Stomach smooth muscle (tissue), 2 donors: Measurements from ENCODE around the gene NAT9.

Source experiments
- H3K27ac ChIP-seq: one replicate; pipeline ENCODE4 v1.7.0; 2013; ENCODE audit warnings: mild to moderate bottlenecking, low read length, inconsistent platforms
- H3K27me3 ChIP-seq, 2 donors: one replicate each; pipeline ENCODE4 v1.7.0; 2013; ENCODE audit warnings: low read length in 2 of 2; ENCODE audit not compliant: insufficient read depth in 2 of 2, control insufficient read depth in 1 of 2
- H3K36me3 ChIP-seq, 2 donors: one replicate each; pipeline ENCODE4 v1.7.0; 2013; ENCODE audit warnings: low read length in 2 of 2; ENCODE audit not compliant: control insufficient read depth in 2 of 2, insufficient read depth in 2 of 2
- H3K4me1 ChIP-seq: one replicate; pipeline ENCODE4 v1.7.0; 2013; ENCODE audit warnings: low read length; ENCODE audit not compliant: control insufficient read depth, insufficient read depth
- H3K4me3 ChIP-seq, 2 donors: one replicate each; pipeline ENCODE4 v1.7.0; 2013; ENCODE audit warnings: low read length in 2 of 2
- H3K9ac ChIP-seq, 2 donors: one replicate each; pipeline ENCODE4 v1.7.0; 2013; ENCODE audit warnings: low read length in 2 of 2, mild to moderate bottlenecking in 1 of 2
- H3K9me3 ChIP-seq, 2 donors: one replicate each; pipeline ENCODE4 v1.7.0; 2013; ENCODE audit warnings: low read length in 2 of 2; ENCODE audit not compliant: control insufficient read depth in 2 of 2
- donor health status: healthy.
- donor health status: Pancreatic carcinoma.

The NAT9 gene

GRCh38 chr17:74815550-74816370 lies 39.6 kb upstream of the NAT9 start:
- peaks cover 5 to 11% of the 10 kb centered on the region in 2 donors for H3K36me3 ChIP-seq
- H3K9me3 ChIP-seq = no peaks in the 10 kb centered on the region
- no peaks in the 10 kb centered on the region for H3K27me3 ChIP-seq
- H3K4me1 ChIP-seq = peaks cover 5% of the 10 kb centered on the region
- no peak overlapping the region for H3K4me3 ChIP-seq
- no peak overlapping the region for H3K9ac ChIP-seq
- no peak overlapping the region for H3K27ac ChIP-seq

- H3K27ac ChIP-seq = no peak overlapping the region
- no peak overlapping the region for H3K9ac ChIP-seq
- peaks cover 3 to 11% of the 10 kb centered on the region in 2 donors for H3K36me3 ChIP-seq
- no peaks in the 10 kb centered on the region for H3K9me3 ChIP-seq
- H3K4me1 ChIP-seq = peaks cover 5% of the 10 kb centered on the region
- no peaks in the 10 kb centered on the region for H3K27me3 ChIP-seq
- H3K4me3 ChIP-seq = no peak overlapping the region
These were observed 38.9 kb upstream of the NAT9 start for GRCh38 chr17:74815067-74815466.

GRCh38 chr17:74814453-74814852 lies 38.3 kb upstream of the NAT9 start:
- no peaks in the 10 kb centered on the region for H3K27me3 ChIP-seq
- H3K9me3 ChIP-seq = no peaks in the 10 kb centered on the region
- peaks cover 5% of the 10 kb centered on the region for H3K4me1 ChIP-seq
- no peak overlapping the region for H3K27ac ChIP-seq
- H3K36me3 ChIP-seq = peaks cover 0 to 11% of the 10 kb centered on the region in 2 donors
- no peak overlapping the region for H3K9ac ChIP-seq
- H3K4me3 ChIP-seq = no peak overlapping the region

- Histone ChIP-seq H3K4me1 (peaks cover 5% of the 10 kb centered on the region), H3K27ac (no peak overlapping the region), H3K4me3 (no peak overlapping the region), H3K9me3 (no peaks in the 10 kb centered on the region), H3K9ac (no peak overlapping the region), H3K27me3 (no peaks in the 10 kb centered on the region), H3K36me3 (peaks cover 0 to 6% of the 10 kb centered on the region in 2 donors)
These were observed 36.2 kb upstream of the NAT9 start for GRCh38 chr17:74812109-74813009.

GRCh38 chr17:74810699-74811485 lies 34.7 kb upstream of the NAT9 start:
- peaks cover 5% of the 10 kb centered on the region for H3K4me1 ChIP-seq
- no peaks in the 10 kb centered on the region for H3K27me3 ChIP-seq
- no peak overlapping the region for H3K4me3 ChIP-seq
- peaks cover 0 to 4% of the 10 kb centered on the region in 2 donors for H3K36me3 ChIP-seq
- no peak overlapping the region for H3K9ac ChIP-seq
- H3K27ac ChIP-seq = no peak overlapping the region
- no peaks in the 10 kb centered on the region for H3K9me3 ChIP-seq

- H3K27me3 ChIP-seq = no peaks in the 10 kb centered on the region
- peaks cover 0 to 2% of the 10 kb centered on the region in 2 donors for H3K36me3 ChIP-seq
- H3K4me3 ChIP-seq = no peak overlapping the region
- peaks cover 5% of the 10 kb centered on the region for H3K4me1 ChIP-seq
- H3K9me3 ChIP-seq = no peaks in the 10 kb centered on the region
- no peak overlapping the region for H3K9ac ChIP-seq
- H3K27ac ChIP-seq = no peak overlapping the region
These were observed 32.7 kb upstream of the NAT9 start for GRCh38 chr17:74808714-74809430.

GRCh38 chr17:74807925-74808324 lies 31.8 kb upstream of the NAT9 start:
- peaks cover 5% of the 10 kb centered on the region for H3K4me1 ChIP-seq
- H3K9ac ChIP-seq = no peak overlapping the region
- no peak overlapping the region for H3K4me3 ChIP-seq
- H3K36me3 ChIP-seq = peaks cover 0 to 2% of the 10 kb centered on the region in 2 donors
- H3K27me3 ChIP-seq = no peaks in the 10 kb centered on the region
- H3K27ac ChIP-seq = no peak overlapping the region
- no peaks in the 10 kb centered on the region for H3K9me3 ChIP-seq

GRCh38 chr17:74807441-74807840 lies 31.3 kb upstream of the NAT9 start:
- Histone ChIP-seq H3K4me1 (peaks cover 5% of the 10 kb centered on the region), H3K9ac (no peak overlapping the region), H3K9me3 (no peaks in the 10 kb centered on the region), H3K27me3 (no peaks in the 10 kb centered on the region), H3K27ac (no peak overlapping the region), H3K36me3 (peaks cover 0 to 2% of the 10 kb centered on the region in 2 donors), H3K4me3 (no peak overlapping the region)

GRCh38 chr17:74806334-74806733 lies 30.2 kb upstream of the NAT9 start:
- H3K27me3 ChIP-seq = no peaks in the 10 kb centered on the region
- no peaks in the 10 kb centered on the region for H3K4me1 ChIP-seq
- no peak overlapping the region for H3K4me3 ChIP-seq
- H3K27ac ChIP-seq = no peak overlapping the region
- no peak overlapping the region for H3K9ac ChIP-seq
- peaks cover 0 to 4% of the 10 kb centered on the region in 2 donors for H3K36me3 ChIP-seq
- no peaks in the 10 kb centered on the region for H3K9me3 ChIP-seq

GRCh38 chr17:74805591-74805991 lies 29.4 kb upstream of the NAT9 start:
- no peak overlapping the region for H3K9ac ChIP-seq
- peaks cover 0 to 5% of the 10 kb centered on the region in 2 donors for H3K36me3 ChIP-seq
- H3K27me3 ChIP-seq = no peaks in the 10 kb centered on the region
- H3K27ac ChIP-seq = no peak overlapping the region
- no peaks in the 10 kb centered on the region for H3K9me3 ChIP-seq
- no peak overlapping the region for H3K4me3 ChIP-seq
- H3K4me1 ChIP-seq = no peaks in the 10 kb centered on the region
